Gastroesophageal sphincter (tissue), 3 donors: ENCODE measurements around the gene VGLL2.

Experiments
- POLR2A ChIP-seq, 2 donors: fragments of 450-650 bp; IDR thresholded peaks; one replicate each; pipeline ENCODE4 v1.6.1; 2017; ENCODE audit warnings: antibody characterized with exemption in 2 of 2, mild to moderate bottlenecking in 2 of 2, moderate library complexity in 1 of 2
- POLR2AphosphoS5 ChIP-seq: sonication (generic); formaldehyde crosslinking; IDR thresholded peaks from one replicate; pipeline ENCODE4 v1.6.1; 2017; ENCODE audit warnings: antibody characterized with exemption
- TF ChIP-seq, protein P1 (sequence below), 4 experiments: fragments of 200-600 bp in 2 of 4; fragments of 450-650 bp in 2 of 4; sonication (generic) in 1 of 4; IDR thresholded peaks; one replicate each; pipeline ENCODE4 v1.5.1; 2017 to 2019; ENCODE audit warnings: antibody characterized with exemption in 4 of 4, mild to moderate bottlenecking in 2 of 4, moderate library complexity in 2 of 4

DNA sequence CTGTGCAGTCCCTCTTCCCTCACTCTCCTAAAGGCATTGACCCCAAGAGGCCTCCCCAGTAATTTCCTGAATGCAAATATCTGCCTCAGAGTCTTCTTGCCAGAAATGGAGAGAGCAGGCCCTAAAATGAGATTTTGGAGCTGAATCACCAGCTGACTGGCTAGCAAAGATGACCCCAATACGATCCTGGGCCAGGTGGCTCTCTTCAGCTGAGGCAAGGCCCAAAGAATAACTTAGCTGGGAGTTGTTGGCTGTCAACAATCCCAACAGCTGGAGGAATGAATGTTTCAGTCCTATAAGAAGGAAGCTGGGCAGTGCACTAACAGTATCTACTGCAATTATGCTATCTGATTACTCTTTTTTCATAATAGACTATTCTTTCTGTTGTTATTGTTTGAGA, 37.2 kb upstream of the VGLL2 start:
- TF ChIP-seq POLR2AphosphoS5: no peak
- TF ChIP-seq, protein P1, sequence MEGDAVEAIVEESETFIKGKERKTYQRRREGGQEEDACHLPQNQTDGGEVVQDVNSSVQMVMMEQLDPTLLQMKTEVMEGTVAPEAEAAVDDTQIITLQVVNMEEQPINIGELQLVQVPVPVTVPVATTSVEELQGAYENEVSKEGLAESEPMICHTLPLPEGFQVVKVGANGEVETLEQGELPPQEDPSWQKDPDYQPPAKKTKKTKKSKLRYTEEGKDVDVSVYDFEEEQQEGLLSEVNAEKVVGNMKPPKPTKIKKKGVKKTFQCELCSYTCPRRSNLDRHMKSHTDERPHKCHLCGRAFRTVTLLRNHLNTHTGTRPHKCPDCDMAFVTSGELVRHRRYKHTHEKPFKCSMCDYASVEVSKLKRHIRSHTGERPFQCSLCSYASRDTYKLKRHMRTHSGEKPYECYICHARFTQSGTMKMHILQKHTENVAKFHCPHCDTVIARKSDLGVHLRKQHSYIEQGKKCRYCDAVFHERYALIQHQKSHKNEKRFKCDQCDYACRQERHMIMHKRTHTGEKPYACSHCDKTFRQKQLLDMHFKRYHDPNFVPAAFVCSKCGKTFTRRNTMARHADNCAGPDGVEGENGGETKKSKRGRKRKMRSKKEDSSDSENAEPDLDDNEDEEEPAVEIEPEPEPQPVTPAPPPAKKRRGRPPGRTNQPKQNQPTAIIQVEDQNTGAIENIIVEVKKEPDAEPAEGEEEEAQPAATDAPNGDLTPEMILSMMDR (IDR thresholded peaks at IDR 0.05): no peak
- no peak for TF ChIP-seq POLR2A (IDR thresholded peaks at IDR 0.05)
